Keratinocyte (primary cell): ENCODE measurements around the gene EIF3D.

Experiments used
- EZH2 ChIP-seq: IDR thresholded peaks from one replicate; pipeline ENCODE4 v1.6.1; 2012; ENCODE audit warnings: inconsistent platforms, mild to moderate bottlenecking, low read length, moderate library complexity
- TF ChIP-seq, protein P1 (sequence below), 3 experiments: IDR thresholded peaks in 1 of 3; conservative IDR thresholded peaks in 1 of 3; optimal IDR thresholded peaks in 1 of 3; 2 replicates in 2 of 3; 3 replicates in 1 of 3; pipeline versions ENCODE3 to v1.5.1; 2011; ENCODE audit warnings: low read length in 3 of 3, mild to moderate bottlenecking in 3 of 3, moderate library complexity in 2 of 3, control low read depth in 1 of 3, inconsistent platforms in 1 of 3; ENCODE audit not compliant: insufficient read depth in 2 of 3; ENCODE audit errors: extremely low read depth in 1 of 3

DNA sequence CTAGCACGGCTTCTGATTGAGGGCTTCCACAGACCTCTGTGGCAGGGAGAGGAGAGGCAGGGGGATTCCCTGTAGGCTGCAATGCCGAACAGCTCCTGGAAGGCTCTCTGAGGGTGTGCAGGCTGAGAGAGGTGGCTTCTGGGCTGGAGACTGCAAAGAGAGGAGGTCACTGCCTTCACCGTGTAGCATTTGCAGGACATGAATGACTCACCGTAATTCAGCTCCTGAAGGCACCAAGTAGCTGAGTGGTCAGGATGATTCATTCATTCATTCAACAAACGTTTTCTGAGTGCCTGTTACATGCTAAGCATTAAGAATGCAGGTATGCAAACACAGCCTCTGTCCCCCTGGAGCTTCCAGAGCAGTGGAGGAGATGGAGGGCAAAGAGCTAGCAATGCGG lies 18.0 kb upstream of the EIF3D start:
- TF ChIP-seq EZH2, result no peak
- TF ChIP-seq, protein P1, sequence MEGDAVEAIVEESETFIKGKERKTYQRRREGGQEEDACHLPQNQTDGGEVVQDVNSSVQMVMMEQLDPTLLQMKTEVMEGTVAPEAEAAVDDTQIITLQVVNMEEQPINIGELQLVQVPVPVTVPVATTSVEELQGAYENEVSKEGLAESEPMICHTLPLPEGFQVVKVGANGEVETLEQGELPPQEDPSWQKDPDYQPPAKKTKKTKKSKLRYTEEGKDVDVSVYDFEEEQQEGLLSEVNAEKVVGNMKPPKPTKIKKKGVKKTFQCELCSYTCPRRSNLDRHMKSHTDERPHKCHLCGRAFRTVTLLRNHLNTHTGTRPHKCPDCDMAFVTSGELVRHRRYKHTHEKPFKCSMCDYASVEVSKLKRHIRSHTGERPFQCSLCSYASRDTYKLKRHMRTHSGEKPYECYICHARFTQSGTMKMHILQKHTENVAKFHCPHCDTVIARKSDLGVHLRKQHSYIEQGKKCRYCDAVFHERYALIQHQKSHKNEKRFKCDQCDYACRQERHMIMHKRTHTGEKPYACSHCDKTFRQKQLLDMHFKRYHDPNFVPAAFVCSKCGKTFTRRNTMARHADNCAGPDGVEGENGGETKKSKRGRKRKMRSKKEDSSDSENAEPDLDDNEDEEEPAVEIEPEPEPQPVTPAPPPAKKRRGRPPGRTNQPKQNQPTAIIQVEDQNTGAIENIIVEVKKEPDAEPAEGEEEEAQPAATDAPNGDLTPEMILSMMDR (optimal IDR thresholded peaks at IDR 0.05 in 1 of 3, IDR thresholded peaks at IDR 0.05 in 1 of 3, conservative IDR thresholded peaks at IDR 0.05 in 1 of 3; ENCODE audit: extremely low read depth in 1 of 3, insufficient read depth in 2 of 3, low read length in 3 of 3), result no peak
